Stimulated activated CD4-positive, alpha-beta T cell treated with anti-CD3 and anti-CD28 coated beads, Interleukin-4, amount 100 ng/mL, for 48 hours (primary cell): Measurements from ENCODE around the gene DIS3L2.

ENCODE experiments used
- DNase-seq, 2 donors: peaks; one replicate each; pipeline ENCODE4 v3.0.0-alpha.2; 2020; ENCODE audit warnings: low read depth in 2 of 2

The DIS3L2 gene

DNA sequence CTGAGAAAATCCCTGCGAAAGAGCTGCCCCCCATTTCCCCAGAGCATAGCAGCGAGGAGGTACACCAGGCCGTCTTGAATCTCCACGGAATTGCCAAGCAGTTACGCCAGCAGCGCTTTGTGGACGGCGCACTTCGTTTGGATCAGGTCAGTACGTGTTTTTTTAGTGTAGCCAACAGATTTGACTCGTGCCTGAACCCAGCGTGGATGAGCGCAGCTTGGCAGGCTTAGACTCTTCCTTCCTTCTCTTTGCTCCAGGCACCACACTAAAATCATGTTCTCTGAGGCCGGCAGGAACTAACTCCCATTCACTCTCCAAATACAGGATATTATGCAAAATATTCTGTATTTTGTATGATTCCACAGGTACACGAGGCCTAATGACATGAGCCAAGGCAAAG lies 301.8 kb downstream of the DIS3L2 start:
- no peak for DNase-seq

DNA sequence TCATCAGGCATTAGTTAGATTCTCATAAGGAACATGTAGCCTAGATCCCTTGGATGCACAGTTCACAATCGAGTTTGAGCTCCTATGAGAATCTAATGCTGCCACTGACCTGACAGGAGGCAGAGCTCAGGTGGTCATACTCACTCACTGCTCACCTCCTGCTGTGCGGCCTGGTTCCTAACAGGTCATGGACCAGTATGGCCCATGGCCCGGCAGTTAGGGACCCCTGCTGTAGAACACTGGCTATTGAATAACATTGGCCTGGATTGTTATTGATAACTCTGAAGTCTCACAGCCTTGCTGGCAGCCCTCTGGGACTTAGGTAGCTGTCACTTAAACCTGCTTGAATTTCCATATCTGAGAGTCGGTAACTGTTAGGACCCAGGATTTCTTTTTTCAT lies 302.6 kb downstream of the DIS3L2 start:
- DNase-seq = no peak

DNA sequence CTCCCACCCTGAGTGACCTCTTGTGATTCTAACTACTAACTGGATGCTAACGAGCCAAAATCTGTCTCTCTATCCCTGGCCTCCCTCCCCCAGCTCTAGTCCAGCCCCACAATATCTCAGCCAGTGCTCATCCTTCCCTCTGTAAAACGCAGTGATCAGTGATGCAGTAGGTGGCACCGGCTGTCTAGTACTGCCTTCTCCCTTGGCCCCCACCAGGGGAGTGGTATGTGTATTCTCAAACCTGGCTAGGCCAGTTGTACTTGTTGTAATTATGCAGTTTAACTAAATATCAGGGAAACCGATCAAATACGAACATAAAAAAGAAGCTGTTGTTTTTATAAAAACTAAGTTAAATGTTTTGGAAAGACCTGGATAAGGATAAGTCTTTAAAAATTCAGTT lies 303.8 kb downstream of the DIS3L2 start:
- DNase-seq = no peak

DNA sequence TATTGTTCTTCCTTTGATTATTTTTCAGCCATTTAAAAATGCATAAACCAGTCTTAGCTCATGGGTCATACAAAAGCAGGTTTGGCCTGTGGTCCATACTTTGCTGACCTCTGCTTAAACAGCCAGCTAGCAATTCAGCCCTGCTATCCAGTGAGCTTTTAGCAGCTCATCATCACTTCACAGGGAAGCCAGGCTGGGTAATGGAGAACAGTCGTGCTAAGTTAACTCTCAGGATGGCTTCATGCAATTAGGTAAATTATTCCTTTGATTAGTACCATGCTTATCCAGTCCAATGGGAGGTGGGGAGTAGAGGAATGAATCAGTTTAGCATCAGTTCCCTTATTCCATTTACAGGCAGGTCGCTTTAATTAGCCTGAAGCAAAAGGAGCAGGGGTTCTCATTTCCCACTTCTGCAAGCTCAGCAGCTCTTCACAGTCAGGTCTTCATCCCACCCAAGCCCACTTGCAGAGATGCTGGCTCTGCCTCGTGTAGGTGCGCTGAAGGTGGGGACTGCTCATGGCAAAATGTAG lies 307.2 kb downstream of the DIS3L2 start:
- no peak for DNase-seq

DNA sequence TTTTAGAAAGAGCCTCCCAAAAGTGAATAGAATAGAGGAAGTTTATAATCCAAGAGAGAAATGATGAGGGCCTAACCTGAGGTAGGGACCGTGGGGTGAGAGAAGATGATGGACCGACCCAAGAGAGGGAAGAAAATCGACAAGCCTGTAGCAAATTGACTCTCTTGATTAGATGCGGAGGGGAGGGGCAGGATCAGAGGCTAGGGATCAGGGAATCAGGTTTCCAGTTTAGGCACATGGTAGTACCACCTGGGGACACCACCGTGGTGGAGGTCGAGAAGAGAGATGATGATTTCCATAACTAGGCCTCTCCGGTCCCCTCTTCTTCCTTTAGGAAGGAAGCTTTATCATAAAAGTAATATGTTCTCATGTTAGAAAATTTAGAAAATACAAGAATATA lies 308.4 kb downstream of the DIS3L2 start:
- DNase-seq = no peak

DNA sequence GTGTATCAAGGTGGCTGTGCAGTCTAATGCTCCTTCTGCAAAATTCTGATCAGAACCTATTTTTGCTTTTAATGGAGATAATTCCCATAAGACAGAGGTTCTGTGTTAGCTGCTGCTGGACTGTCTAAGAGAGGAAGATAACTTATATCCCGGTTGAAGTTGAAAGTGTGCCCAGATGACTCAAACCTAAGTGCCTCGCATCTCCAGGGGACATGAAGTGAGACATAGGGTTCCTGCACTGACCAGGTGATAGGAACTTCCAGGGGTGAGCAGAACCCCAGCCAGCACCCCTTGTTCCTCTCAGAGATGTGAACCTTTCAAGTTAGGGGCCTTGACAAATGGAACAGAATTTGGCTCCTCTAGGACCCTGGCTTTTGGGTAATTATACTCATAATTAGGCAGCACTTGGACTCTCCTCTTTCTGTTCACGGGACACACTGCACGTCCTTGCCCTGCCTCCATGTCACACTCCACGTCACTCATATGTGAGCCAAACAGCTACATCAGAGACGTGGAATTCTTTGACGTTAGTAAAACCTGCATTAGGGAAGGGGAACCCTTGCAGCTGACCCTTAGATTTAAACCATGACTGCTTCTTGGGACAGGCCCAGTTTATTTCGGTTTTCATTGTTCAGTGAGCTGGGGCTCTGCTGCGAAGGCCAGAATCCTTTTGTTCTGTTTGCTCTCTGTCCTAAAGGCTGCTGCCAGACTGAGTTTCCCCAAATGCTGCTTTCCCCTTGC lies 312.6 kb downstream of the DIS3L2 start:
- no peak for DNase-seq

DNA sequence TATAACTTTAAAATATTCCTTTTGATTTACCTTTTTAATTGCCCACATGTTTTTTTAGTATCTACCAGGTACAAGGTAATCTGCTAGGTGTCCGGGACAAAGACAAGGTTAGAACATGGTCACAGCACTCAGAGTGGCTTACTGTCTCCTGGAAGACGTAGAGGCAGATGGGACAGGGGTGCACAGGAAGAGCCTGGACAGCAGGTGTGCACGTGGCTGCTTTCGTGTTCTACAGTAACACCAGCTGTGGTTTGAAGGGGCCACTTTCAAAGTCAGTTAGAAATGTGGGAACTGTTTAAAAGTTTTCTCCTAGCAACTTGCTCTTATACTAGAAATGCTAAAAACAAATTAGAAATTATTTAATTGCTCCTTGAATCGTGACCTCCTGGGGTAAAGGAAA lies 314.2 kb downstream of the DIS3L2 start:
- no peak for DNase-seq

DNA sequence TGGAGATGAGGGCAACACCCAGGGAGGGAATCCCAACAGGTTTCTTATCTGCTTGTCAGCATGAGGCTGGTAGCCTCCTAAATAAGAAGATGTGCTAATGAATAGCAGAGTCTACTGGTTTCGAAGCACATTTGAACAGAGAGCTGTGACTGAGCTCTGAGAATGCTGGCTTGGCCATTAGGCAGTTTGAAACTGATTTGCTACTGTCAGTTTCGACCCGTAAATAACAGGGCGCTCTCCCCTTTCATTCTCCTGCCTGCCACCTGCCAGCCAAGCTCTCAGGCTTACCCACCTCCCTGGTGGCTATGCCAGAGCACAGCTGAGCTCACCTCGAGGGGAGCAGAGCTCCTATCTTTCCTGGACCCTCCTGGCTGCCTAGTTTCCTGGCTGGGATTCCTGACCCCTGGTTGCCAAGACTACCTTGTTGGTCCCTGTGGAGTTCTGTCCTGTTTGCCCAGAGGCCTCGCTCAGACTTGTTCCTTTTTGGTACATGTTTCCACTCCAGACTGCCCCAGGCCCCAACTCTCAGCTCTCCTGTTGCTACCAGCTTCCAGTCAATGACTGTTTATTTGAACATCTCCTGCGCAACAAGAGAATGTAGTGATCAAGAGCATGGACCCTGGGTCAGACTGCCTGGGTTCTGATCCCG lies 314.7 kb downstream of the DIS3L2 start:
- no peak for DNase-seq

DNA sequence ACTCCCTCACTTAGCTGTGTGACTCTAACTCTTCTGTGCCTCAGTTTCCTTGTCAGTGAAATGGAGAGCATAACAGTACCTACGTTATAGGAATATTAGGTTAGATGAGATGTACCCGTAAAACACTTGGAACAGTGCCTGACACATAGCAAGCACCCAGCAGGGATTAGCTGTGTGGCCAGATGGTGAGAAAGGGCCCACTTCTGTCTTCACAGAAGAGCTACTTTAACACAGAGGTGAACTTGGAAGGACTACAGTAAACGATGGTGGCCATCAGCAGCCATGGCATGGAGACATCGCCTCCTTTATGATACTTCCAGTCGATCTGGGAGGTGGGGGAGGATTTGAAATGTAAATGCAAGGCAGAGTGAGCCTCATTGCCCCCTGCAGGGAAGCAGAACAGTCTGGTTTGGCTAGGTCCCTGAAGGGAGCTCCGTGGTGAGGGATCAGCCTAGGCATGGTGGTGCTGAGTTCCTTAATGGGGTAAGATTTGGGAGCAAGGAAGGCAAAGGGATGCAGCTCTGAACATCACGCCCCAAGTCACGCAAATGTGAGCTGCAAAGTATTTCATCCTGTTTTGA lies 315.3 kb downstream of the DIS3L2 start:
- no peak for DNase-seq

DNA sequence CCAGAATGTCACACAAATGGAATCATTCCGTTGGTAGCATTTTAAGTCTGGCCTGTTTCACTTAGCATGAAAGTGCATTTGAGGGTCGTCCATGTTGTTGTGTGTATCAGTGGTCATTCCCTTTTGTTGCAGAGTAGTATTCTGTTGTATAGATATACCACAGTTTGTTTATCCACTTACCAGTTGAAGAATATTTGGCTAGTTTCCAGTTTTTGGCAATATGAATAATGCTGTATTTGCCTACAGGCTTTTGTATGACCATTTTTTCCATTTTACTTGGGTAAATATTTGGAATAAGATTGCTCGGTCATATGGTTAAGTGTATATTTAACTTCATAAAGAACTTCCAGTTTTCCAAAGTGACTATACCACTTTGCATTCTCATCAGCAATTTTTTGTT lies 317.0 kb downstream of the DIS3L2 start:
- no peak for DNase-seq

DNA sequence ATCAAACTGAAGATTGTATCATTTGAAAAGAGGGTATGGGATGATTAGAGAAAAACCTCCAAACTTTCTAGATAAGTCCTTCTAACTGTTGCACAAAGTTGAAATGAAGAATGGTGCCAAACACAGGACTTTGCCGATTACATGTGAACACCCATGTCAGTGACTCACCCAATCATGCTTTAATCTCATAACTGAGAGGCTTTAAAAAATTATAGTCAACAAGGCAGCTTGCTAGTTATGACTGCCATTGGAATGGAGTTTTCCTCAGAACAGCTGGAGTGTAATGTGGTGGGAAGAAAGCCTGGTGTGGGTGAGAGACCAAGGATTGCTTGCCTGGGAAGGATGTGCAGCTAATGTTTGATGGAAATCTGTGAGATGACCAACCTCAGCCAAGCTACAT lies 318.8 kb downstream of the DIS3L2 start:
- DNase-seq = no peak

DNA sequence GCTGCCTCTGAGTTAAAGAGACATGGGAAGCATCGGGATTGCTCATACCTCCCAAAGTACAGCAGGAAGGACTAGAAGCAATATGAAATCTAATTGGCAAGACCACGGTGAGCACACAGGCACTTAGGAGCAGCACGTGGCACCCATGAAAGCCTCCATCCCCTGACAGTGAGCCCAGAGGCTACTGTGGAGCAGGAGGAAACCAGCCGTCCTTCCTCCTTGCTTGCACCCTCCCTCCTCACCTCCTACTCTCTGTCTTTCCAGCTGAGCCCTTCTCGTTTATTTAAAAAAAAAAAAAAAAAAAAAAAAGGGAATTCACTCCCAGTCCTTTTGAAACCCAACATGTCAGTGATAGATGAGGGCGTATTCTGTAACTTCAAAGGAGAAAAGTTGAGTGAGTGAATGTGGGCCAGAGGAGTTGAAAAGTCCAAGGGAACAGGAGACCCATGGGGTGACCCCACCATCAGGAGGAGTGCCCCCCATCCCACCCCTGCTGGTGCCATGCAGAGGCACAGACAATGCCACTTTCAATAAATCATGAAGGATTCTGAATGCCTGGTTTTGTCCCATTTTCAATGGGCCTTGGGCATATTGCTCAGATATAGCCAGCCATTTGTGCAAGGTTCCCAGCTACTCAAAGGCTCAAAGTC lies 320.5 kb downstream of the DIS3L2 start:
- no peak for DNase-seq

DNA sequence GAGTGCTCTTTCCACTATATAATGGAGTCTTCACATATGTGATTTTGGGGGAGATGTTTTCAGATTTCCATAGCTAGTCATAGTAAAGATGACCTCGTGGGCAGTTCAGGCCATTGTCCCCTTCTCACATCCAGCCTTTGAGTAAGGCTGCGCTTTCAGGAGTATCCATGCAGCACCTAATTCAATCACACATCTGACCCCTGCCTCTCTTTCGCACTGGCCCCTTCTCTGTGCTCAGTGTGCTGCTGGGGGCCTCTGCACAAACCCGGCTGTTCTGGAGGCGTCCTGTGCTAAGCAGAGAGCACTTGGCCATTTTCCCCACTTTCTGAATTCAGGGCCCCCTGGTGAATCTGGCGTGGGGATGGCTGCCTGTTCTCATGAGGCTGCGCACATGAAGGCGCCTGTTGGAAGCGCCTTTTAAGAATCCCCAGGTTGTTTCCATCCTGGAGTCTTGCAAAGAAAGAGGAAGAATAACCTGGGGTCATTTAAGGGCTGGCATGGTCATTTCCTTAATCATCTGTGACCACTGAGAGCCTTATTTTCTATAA lies 321.1 kb downstream of the DIS3L2 start:
- DNase-seq = no peak

DNA sequence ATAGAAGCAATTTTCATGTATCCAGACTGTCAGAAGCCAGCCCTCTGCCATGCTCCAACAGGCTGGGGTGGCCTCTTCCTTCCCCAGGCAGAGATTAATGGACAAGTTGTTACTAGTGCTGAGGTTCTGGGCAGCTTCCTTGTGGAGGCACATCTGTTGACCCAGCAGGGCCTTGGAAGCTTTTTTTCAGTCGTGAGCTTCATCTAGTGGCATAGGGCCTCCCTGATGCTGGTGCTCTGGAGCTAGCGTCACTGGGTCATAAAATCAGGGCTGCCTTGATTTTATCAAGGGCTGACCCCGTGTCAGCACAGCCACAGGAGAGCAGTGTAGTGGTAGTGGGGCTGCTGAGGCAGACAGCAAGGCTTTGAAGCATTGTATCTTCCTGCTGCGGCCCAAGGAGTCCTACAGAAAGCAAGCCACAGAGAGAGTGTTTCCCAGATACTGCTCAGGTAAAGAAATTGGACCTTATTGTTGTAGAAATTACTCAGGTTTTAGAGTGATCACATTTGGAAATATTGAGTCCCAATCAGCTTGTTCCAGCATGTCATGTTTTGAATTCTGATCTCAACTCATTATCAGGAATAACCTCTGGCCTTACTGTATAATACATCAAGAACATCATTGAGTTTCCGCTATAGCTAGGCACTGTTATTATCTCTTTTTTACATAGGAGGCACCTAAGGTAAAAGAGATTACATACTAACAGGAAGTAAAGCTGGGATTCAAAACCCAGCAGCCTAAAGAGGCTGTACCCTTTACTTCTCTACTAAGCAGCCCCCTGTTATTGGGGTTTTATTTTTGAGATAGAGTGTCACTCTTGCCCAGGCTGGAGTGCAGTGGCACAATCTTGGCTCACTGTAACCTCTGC lies 324.7 kb downstream of the DIS3L2 start:
- no peak for DNase-seq

DNA sequence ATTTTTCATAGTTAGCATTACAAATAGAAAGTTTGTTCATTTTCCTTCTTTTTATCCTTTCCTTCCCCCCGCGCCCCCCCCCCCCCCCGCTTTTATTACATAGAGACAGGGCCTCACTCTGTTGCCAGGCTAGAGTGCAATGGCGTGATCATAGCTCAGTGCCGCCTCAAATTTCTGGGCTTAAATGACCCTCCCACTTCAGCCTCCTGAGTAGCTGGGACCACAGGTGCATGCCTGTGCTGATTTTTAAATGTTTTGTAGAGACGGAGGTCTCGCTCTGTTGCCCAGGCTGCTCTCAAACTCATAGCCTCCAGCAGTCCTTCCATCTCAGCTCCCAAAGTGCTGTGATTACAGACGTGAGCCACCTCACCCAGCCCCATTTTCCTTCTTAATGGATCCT lies 325.8 kb downstream of the DIS3L2 start:
- DNase-seq = no peak

DNA sequence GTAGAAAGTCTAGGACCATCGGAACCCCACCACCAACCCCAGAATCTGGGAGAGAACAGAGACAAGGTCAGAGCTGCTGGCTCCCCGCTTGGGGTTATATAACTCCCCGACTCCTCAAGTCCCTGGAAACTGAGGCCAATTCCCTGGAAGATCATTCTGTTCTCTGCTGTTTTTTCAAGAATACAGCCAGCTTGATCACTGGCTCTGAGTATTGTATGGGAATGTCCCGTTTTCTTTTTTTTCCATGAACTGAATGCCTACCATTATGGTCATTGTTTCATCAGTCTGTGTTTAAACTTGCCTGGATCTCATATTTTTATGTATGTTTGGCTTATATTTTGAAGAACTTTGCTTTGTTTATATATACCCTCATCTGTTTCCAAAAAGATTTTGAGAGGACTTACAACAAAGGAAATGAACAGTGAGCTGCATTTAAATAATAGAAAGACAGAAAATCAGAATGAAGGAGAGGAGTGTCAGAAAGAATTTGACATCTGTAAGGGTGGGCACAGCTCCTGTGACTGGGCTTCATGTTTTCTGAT lies 327.0 kb downstream of the DIS3L2 start:
- no peak for DNase-seq

DNA sequence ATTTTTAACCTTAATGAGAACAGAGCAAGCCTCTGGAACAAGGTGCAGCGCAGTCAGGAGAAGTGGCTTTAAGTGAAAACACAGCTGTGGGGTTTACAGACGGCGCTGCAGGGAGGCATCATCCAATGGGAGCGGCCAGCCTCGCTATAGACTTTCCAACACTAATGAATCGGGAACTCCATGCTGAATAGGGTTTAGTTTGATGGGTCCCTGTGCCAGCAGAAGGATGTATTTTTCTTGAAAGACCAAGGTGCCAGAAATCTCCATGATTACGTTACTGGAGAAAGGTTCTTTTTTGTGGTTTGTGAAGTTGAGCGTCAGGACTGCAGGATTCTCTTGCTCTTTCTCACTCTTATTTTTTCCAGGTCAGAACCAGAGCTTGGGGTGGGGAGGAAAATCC lies 329.2 kb downstream of the DIS3L2 start:
- no peak for DNase-seq

DNA sequence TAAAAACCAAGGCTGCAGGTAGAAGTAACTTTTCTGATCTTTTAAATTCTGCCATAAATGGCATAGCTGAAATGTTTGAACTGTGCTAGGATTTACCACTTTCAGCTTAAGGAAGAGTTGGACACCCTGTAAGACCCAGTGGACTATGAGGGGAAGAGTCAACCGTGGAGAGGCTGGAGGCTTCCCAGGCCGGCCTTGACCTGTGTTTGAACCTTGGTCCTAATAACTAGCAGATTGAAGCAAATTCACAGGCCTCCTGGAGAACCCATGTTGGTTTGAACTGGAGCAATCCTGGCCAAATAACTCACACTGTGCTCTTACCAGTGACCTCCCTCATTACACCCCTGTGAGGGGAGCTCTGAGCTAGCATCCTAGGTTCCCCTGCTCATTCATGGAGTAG lies 329.8 kb downstream of the DIS3L2 start:
- DNase-seq = no peak

DNA sequence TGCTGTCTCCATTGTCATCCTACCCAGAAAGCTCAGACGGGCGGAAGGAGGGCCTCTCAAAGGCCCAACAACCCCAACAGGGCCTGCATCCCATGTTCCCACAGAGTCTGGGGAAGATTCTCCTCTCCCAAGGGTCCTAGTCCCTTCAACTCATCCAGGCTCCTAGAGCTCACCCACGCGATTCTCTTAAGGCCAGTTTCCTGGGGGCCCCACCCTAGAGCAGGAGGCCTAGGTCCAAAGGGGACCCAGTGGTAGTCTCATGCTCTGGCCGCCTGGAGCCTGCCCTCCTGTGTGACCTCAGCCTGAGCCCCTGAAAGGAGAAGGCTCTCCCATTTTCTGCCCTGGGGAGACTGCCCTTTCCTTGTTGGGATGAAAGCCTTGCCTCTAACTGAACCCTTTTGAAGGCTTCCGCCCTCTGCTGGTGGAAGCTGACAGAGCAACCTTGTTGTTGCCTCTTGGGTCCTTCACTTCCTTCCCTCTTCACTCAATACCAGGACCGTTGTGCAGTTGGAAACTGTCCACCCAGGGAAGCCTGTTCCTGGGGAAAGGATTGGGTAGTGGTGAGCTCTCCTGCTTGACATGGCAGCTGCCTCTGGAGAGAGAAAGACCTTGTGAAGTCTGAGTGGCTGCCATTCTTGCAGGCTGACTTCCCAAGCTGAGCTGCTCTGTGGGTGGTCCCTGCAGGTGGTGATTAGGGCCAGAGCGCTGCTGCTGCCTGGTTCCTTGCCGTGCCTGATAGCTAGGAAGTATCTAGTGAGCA lies 331.1 kb downstream of the DIS3L2 start:
- DNase-seq = peak; percentile 40 to 57

DNA sequence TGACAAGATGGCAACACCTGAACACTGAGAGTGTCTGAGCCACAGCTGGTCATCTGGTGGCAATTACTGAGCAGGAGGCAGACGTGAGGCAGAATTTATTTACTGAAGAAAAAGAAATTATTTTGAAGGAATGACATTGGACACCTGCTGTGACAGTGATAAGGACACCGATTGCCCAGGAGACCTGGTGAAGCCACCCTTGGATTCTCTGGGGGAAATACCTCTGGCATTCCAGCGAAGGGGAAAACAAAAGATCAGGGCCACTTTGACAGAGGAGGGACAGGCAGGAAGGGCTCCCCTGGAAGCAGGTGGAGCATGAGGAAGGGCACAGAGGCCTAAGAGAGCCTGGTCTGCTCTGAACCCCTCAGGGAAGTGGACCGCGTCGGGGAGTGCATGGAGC lies 331.7 kb downstream of the DIS3L2 start:
- no peak for DNase-seq
